ENCODE results near the gene GPR39.

- TF ChIP-seq CTCF (IDR thresholded peaks at IDR 0.05; ENCODE audit: low read depth, low read length, poor library complexity, severe bottlenecking) (no peak), EZH2phosphoT487 (IDR thresholded peaks at IDR 0.05; ENCODE audit: borderline replicate concordance, low read length) (no peak)
Measured at GRCh38 chr2:132462236-132462635, 45.6 kb downstream of the GPR39 start.
